DOHH2 (cell line): Measurements from ENCODE around the gene IMPDH1.

ENCODE experiments used
- H3F3A ChIP-seq: fragments of 200-600 bp; sonication (generic), shearing (Covaris generic); 2 replicates; pipeline ENCODE4 v1.6.0; 2016; ENCODE audit warnings: antibody characterized with exemption, mild to moderate bottlenecking; ENCODE audit not compliant: control insufficient read depth, insufficient read depth
- H3K27ac ChIP-seq: fragments of 200-600 bp; sonication (generic); 2 replicates; pipeline ENCODE4 v1.5.1; 2014; ENCODE audit warnings: low read depth, mild to moderate bottlenecking, low read length, moderate library complexity
- H3K27me3 ChIP-seq: fragments of 200-600 bp; sonication (generic); 2 replicates; pipeline ENCODE4 v1.6.1; 2014; ENCODE audit warnings: mild to moderate bottlenecking, low read length, mixed read lengths; ENCODE audit not compliant: control insufficient read depth
- H3K36me3 ChIP-seq: fragments of 200-600 bp; sonication (generic); 2 replicates; pipeline ENCODE4 v1.6.1; 2014; ENCODE audit warnings: mild to moderate bottlenecking, low read length, moderate library complexity, mixed read lengths; ENCODE audit not compliant: control insufficient read depth
- H3K4me1 ChIP-seq: fragments of 200-600 bp; sonication (generic); 2 replicates; pipeline ENCODE4 v1.6.1; 2014; ENCODE audit warnings: mild to moderate bottlenecking, low read length, mixed read lengths; ENCODE audit not compliant: control insufficient read depth
- H3K4me2 ChIP-seq: fragments of 200-600 bp; sonication (generic); 2 replicates; pipeline ENCODE4 v1.6.0; 2014; ENCODE audit warnings: mild to moderate bottlenecking, low read length, moderate library complexity
- H3K4me3 ChIP-seq: fragments of 200-600 bp; sonication (generic); 2 replicates; pipeline ENCODE4 v1.5.1; 2014; ENCODE audit warnings: mild to moderate bottlenecking, low read length, mixed read lengths
- H3K79me2 ChIP-seq: fragments of 200-600 bp; sonication (generic); 2 replicates; pipeline ENCODE4 v1.6.1; 2014; ENCODE audit warnings: mild to moderate bottlenecking, low read length, mixed read lengths; ENCODE audit not compliant: control insufficient read depth
- H3K9me2 ChIP-seq: fragments of 200-600 bp; sonication (generic); replicated peaks from 2 replicates; pipeline ENCODE4 v1.6.1; 2014; ENCODE audit warnings: mild to moderate bottlenecking, low read length, mixed read lengths; ENCODE audit not compliant: control insufficient read depth
- H3K9me3 ChIP-seq: fragments of 200-600 bp; sonication (generic); 2 replicates; pipeline ENCODE4 v1.6.1; 2014; ENCODE audit warnings: antibody characterized with exemption, low read length, mixed read lengths; ENCODE audit not compliant: control insufficient read depth, insufficient read depth
- H4K20me1 ChIP-seq: fragments of 200-600 bp; sonication (generic); 2 replicates; pipeline ENCODE4 v1.6.0; 2014; ENCODE audit warnings: low read depth, mild to moderate bottlenecking, antibody characterized with exemption, low read length, moderate library complexity; ENCODE audit not compliant: control insufficient read depth, insufficient read depth
- EZH2phosphoT487 ChIP-seq: fragments of 200-600 bp; sonication (generic); IDR thresholded peaks from 2 replicates; pipeline ENCODE4 v1.6.1; 2017; ENCODE audit warnings: borderline replicate concordance, mild to moderate bottlenecking, antibody characterized with exemption, low read length, moderate library complexity, mixed read lengths
- TF ChIP-seq, protein P1 (sequence below): fragments of 200-600 bp; sonication (generic); IDR thresholded peaks from one replicate; pipeline ENCODE4 v1.5.1; 2014; ENCODE audit warnings: antibody characterized with exemption, mild to moderate bottlenecking, low read depth, low read length; ENCODE audit not compliant: poor library complexity, severe bottlenecking

The IMPDH1 gene

DNA sequence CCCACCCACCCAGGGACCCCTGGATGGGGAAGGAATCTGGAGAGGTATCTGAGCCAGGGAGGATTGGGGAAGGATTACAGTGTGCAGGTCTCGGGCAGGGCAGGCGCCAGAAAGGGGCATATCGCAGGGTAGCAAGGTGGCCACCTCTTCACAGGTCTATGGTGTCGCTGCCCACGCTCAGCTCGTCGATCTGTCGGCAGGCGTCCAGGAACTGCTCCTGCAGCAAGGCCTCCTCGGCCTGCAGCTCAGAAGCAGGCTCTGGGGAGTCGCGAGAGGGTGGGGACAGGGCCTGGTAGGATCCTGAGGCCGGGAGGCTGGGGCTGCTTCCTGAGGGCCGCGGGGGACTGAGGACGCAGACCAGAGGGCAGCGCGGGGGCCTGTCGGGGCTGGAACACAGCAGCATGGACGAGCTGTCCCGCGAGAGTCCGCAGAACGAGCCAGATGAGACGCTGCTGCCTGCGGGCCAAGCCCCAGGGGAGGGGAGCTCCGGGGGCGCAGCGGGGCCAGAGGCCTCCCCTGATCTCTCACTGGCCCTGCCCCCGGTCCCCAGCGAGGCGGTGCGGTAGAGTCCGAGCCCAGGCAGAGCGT lies 59.0 kb downstream of the IMPDH1 start:
- Histone ChIP-seq H3F3A (no peaks in the 10 kb centered on the region), H3K27me3 (peaks cover 23% of the 10 kb centered on the region), H3K4me1 (no peaks in the 10 kb centered on the region), H3K79me2 (no peaks in the 10 kb centered on the region), H3K27ac (no peak overlapping the region), H3K9me2 (no peaks in the 10 kb centered on the region), H3K36me3 (no peaks in the 10 kb centered on the region), H4K20me1 (no peaks in the 10 kb centered on the region), H3K4me2 (no peak overlapping the region), H3K9me3 (no peaks in the 10 kb centered on the region), H3K4me3 (no peak overlapping the region)
- no peak for TF ChIP-seq EZH2phosphoT487
- TF ChIP-seq, protein P1, sequence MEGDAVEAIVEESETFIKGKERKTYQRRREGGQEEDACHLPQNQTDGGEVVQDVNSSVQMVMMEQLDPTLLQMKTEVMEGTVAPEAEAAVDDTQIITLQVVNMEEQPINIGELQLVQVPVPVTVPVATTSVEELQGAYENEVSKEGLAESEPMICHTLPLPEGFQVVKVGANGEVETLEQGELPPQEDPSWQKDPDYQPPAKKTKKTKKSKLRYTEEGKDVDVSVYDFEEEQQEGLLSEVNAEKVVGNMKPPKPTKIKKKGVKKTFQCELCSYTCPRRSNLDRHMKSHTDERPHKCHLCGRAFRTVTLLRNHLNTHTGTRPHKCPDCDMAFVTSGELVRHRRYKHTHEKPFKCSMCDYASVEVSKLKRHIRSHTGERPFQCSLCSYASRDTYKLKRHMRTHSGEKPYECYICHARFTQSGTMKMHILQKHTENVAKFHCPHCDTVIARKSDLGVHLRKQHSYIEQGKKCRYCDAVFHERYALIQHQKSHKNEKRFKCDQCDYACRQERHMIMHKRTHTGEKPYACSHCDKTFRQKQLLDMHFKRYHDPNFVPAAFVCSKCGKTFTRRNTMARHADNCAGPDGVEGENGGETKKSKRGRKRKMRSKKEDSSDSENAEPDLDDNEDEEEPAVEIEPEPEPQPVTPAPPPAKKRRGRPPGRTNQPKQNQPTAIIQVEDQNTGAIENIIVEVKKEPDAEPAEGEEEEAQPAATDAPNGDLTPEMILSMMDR = no peak

DNA sequence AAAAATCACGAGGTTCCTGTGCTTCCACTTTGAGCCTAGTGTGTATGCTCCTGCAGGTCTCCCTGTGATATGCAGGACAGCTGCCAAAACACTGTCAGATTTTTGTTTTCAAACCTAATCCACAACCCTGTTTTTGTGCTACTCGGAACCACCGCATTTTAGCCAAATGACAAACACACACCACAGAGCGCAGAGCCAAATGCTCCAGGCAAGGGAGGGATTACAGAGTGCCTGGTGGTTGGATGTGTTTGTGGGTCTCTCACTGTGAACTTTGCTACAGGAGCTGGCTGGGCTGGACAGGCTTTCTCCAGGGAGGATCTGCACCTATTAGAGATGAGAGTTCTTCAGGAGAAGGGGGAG lies 60.3 kb downstream of the IMPDH1 start:
- no peak overlapping the region for H3K27ac ChIP-seq
- H4K20me1 ChIP-seq = no peaks in the 10 kb centered on the region
- TF ChIP-seq, protein P1 = no peak
- TF ChIP-seq EZH2phosphoT487 = no peak
- no peaks in the 10 kb centered on the region for H3F3A ChIP-seq
- no peak overlapping the region for H3K4me2 ChIP-seq
- H3K9me2 ChIP-seq = no peaks in the 10 kb centered on the region
- no peak overlapping the region for H3K4me3 ChIP-seq
- no peaks in the 10 kb centered on the region for H3K4me1 ChIP-seq
- H3K36me3 ChIP-seq = no peaks in the 10 kb centered on the region
- H3K79me2 ChIP-seq = no peaks in the 10 kb centered on the region
- H3K9me3 ChIP-seq = no peaks in the 10 kb centered on the region
- peaks cover 20% of the 10 kb centered on the region for H3K27me3 ChIP-seq

DNA sequence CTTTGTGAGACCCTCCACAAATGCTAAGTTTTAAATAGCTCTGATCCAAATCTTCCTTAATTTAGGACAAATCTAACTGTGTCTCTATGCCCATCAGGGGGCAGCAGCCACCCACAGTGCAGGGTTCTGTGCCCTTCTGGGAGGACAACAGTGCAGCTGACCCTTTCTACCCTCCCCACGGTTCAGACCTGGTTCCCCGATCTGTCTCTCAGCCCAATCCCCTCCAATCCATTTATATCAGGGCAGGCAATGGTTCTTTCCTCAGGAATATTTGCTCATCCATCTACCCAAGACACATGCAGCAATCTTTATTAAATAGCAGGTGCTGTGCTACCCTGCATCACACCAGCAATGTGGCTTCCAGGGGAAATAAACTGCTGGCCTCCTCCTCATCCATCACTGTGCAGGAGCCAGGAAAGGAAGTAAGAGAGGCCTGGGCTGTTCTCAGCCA lies 62.1 kb downstream of the IMPDH1 start:
- no peaks in the 10 kb centered on the region for H4K20me1 ChIP-seq
- no peak overlapping the region for H3K4me2 ChIP-seq
- no peak for TF ChIP-seq EZH2phosphoT487
- TF ChIP-seq, protein P1 = peak; percentile 85
- H3K9me3 ChIP-seq = no peaks in the 10 kb centered on the region
- H3K79me2 ChIP-seq = peaks cover 9% of the 10 kb centered on the region
- no peak overlapping the region for H3K4me3 ChIP-seq
- H3K4me1 ChIP-seq = peaks cover 4% of the 10 kb centered on the region
- H3K27ac ChIP-seq = no peak overlapping the region
- peaks cover 11% of the 10 kb centered on the region for H3K27me3 ChIP-seq
- H3F3A ChIP-seq = peaks cover 3% of the 10 kb centered on the region; the same call in 1 of the 2 replicates
- peaks cover 5% of the 10 kb centered on the region; the same call in 1 of the 2 replicates for H3K36me3 ChIP-seq
- no peaks in the 10 kb centered on the region for H3K9me2 ChIP-seq
